Body of pancreas (tissue), 4 donors: ENCODE measurements around the gene PIP5K1B. TPM values are rescaled to one million over a fixed set of nuclear protein-coding genes. Genes with fewer than 3 reads are reported as not detected.

Source experiments
- ATAC-seq: fragments of 150-250 bp; one replicate; pipeline ENCODE4 v1.9.1; 2016
- DNase-seq, 4 donors: peaks; one replicate each; pipeline ENCODE4 v3.0.0-alpha.2; 2019
- H3K27ac ChIP-seq, 4 donors: fragments of 200-600 bp; sonication (generic); 1 replicate in 3 of 4; 2 replicates in 1 of 4; pipeline versions ENCODE4 v1.5.1 to v1.6.1; 2016 to 2019; ENCODE audit warnings: mild to moderate bottlenecking in 1 of 4, mixed read lengths in 1 of 4, moderate library complexity in 1 of 4
- H3K27me3 ChIP-seq, 2 donors: fragments of 200-600 bp; sonication (generic); one replicate each; pipeline ENCODE4 v1.6.0; 2016; ENCODE audit warnings: mild to moderate bottlenecking in 1 of 2
- H3K36me3 ChIP-seq, 2 donors: fragments of 200-600 bp; sonication (generic); replicated peaks in 1 of 2; 2 replicates each; pipeline ENCODE4 v1.5.1; 2016; ENCODE audit warnings: low read depth in 2 of 2; ENCODE audit not compliant: insufficient read depth in 1 of 2
- H3K4me1 ChIP-seq: fragments of 200-600 bp; sonication (generic); one replicate; pipeline ENCODE4 v1.6.0; 2016
- H3K4me3 ChIP-seq, 2 donors: fragments of 200-600 bp; sonication (generic); 1 replicate in 1 of 2; 2 replicates in 1 of 2; pipeline ENCODE4 v1.5.1; 2016 to 2019
- H3K9me3 ChIP-seq, 3 donors: fragments of 200-600 bp; sonication (generic); 1 replicate in 2 of 3; 2 replicates in 1 of 3; pipeline ENCODE4 v1.5.1; 2016
- CTCF ChIP-seq, 7 experiments: fragments of 450-650 bp in 4 of 7; fragments of 200-600 bp in 3 of 7; sonication (generic) in 3 of 7; IDR thresholded peaks; one replicate each; pipeline ENCODE4 v1.5.1; 2016 to 2019; ENCODE audit warnings: antibody characterized with exemption in 7 of 7
- POLR2A ChIP-seq, 3 donors: fragments of 450-650 bp; IDR thresholded peaks; one replicate each; pipeline ENCODE4 v1.6.1; 2016; ENCODE audit warnings: antibody characterized with exemption in 3 of 3, mild to moderate bottlenecking in 2 of 3
- WGBS, 2 donors: methylation state at CpG; one replicate each; pipeline ENCODE4 v1.1.5; 2017; 5-methylcytosine and 5-hydroxymethylcytosine counted together
- intact Hi-C: fragments of 100-400 bp; cut with DNase I; formaldehyde crosslinking; loops from one replicate; pipeline ENCODE4 v1.15.1; 2023
- total RNA-seq, 2 donors: library from RNA; depleted of rRNA; stranded (reverse); fragments of >200 nt; gene quantifications; one replicate each; pipeline ENCODE4 v1.1.0, GENCODE V29; 2016

The PIP5K1B gene
- total RNA-seq, 2 donors from 2014 or later: 3.6 to 7.8 TPM

- intact Hi-C loops: loop anchor here (5.0 kb wide), 1 partner anchor 447 kb away; no protein-coding TSS in a partner anchor
Measured at GRCh38 chr9:69029535-69029934, 324.5 kb downstream of the PIP5K1B start.

GRCh38 chr9:69030851-69031645, 326.0 kb downstream of the PIP5K1B start:
- H3K36me3 ChIP-seq: no peaks in the 10 kb centered on the region
- H3K27ac ChIP-seq: no peak overlapping the region
- no peak for ATAC-seq
- intact Hi-C loops: no loop called here
- DNase-seq: no peak
- 59 to 71% methylated on average over 1 of the region's 1 CpG for WGBS, 2 donors
- H3K4me1 ChIP-seq: peaks cover 11% of the 10 kb centered on the region
- no peaks in the 10 kb centered on the region for H3K27me3 ChIP-seq
- no peak overlapping the region for H3K4me3 ChIP-seq
- TF ChIP-seq POLR2A (IDR thresholded peaks at IDR 0.05) (no peak), CTCF (IDR thresholded peaks at IDR 0.05) (no peak)
- H3K9me3 ChIP-seq: no peaks in the 10 kb centered on the region

More at GRCh38 chr9:69029535-69029934, 324.5 kb downstream of the PIP5K1B start:
- ATAC-seq (no peak), DNase-seq (no peak)
- Histone ChIP-seq H3K27me3 (no peaks in the 10 kb centered on the region), H3K9me3 (no peaks in the 10 kb centered on the region), H3K4me3 (no peak overlapping the region), H3K27ac (no peak overlapping the region), H3K4me1 (peaks cover 7% of the 10 kb centered on the region), H3K36me3 (no peaks in the 10 kb centered on the region)
- TF ChIP-seq POLR2A (IDR thresholded peaks at IDR 0.05) (no peak), CTCF (IDR thresholded peaks at IDR 0.05) (no peak)

- WGBS, 2 donors: 39 to 49% methylated on average over 2 of the region's 2 CpGs
- no peaks in the 10 kb centered on the region for H3K36me3 ChIP-seq
- TF ChIP-seq CTCF (IDR thresholded peaks at IDR 0.05) (no peak), POLR2A (IDR thresholded peaks at IDR 0.05) (no peak)
Measured at GRCh38 chr9:69034071-69034470, 329.0 kb downstream of the PIP5K1B start.

GRCh38 chr9:69035438-69036308, 330.6 kb downstream of the PIP5K1B start, which contains the start of gene FXN:
Gene FXN (plus strand): TSS chr9:69035752. CDS start chr9:69035783, 31 bp downstream.
- intact Hi-C loops: no loop called here
- peak; percentile 53 to 58 (median 58) for TF ChIP-seq POLR2A (IDR thresholded peaks at IDR 0.05)
- TF ChIP-seq CTCF (IDR thresholded peaks at IDR 0.05): peak; percentile 95 to 99 (median 97)
- H3K36me3 ChIP-seq: no peaks in the 10 kb centered on the region
- DNase-seq (peak; percentile 79 to 85 (median 82)), ATAC-seq (peak; percentile 93)
- no peaks in the 10 kb centered on the region for H3K27me3 ChIP-seq
- WGBS, 2 donors: 0 to 4% methylated on average over 22 to 75 of the region's 75 CpGs
- H3K27ac ChIP-seq: peak within 1 kb of the TSS; percentile 75 to 91 (median 88)
- H3K4me3 ChIP-seq: peak within 1 kb of the TSS; percentile 19 to 26
- H3K4me1 ChIP-seq: peaks cover 11% of the 10 kb centered on the region
- no peaks in the 10 kb centered on the region for H3K9me3 ChIP-seq

More at GRCh38 chr9:69034071-69034470, 329.0 kb downstream of the PIP5K1B start:
- H3K27ac ChIP-seq: no peak overlapping the region
- H3K27me3 ChIP-seq: no peaks in the 10 kb centered on the region
- no peak for DNase-seq
- H3K4me3 ChIP-seq: no peak overlapping the region
- no peaks in the 10 kb centered on the region for H3K9me3 ChIP-seq
- peaks cover 11% of the 10 kb centered on the region for H3K4me1 ChIP-seq
- intact Hi-C loops: no loop called here
- no peak for ATAC-seq
